OCI-LY1 (cell line): Measurements from ENCODE around the gene LSS.

Experiments
- H2AFZ ChIP-seq: fragments of 200-600 bp; sonication (generic), shearing (Covaris generic); 2 replicates; pipeline ENCODE4 v1.6.0; 2014; ENCODE audit warnings: antibody characterized with exemption, mild to moderate bottlenecking, low read length
- H3F3A ChIP-seq: fragments of 200-600 bp; sonication (generic), shearing (Covaris generic); 2 replicates; pipeline ENCODE4 v1.6.0; 2014; ENCODE audit warnings: mild to moderate bottlenecking, antibody characterized with exemption, low read length, moderate library complexity; ENCODE audit not compliant: insufficient read depth
- H3K27ac ChIP-seq: fragments of 200-600 bp; sonication (generic); 2 replicates; pipeline ENCODE4 v1.5.1; 2014; ENCODE audit warnings: low read length, mixed run types, mild to moderate bottlenecking, low read depth; ENCODE audit not compliant: poor library complexity, severe bottlenecking
- H3K27me3 ChIP-seq: fragments of 200-600 bp; sonication (generic); 2 replicates; pipeline ENCODE4 v1.6.0; 2014; ENCODE audit warnings: antibody characterized with exemption, mild to moderate bottlenecking, low read length, moderate library complexity; ENCODE audit not compliant: insufficient read depth
- H3K36me3 ChIP-seq: fragments of 200-600 bp; sonication (generic); 2 replicates; pipeline ENCODE4 v1.6.1; 2014; ENCODE audit warnings: mild to moderate bottlenecking, antibody characterized with exemption, low read length, moderate library complexity, mixed read lengths; ENCODE audit not compliant: insufficient read depth
- H3K4me1 ChIP-seq: fragments of 200-600 bp; sonication (generic); 2 replicates; pipeline ENCODE4 v1.5.1; 2014; ENCODE audit warnings: mild to moderate bottlenecking, low read length, moderate library complexity; ENCODE audit not compliant: insufficient read depth, severe bottlenecking
- H3K4me2 ChIP-seq: fragments of 200-600 bp; sonication (generic), shearing (Covaris generic); 2 replicates; pipeline ENCODE4 v1.6.1; 2014; ENCODE audit warnings: low read length
- H3K4me3 ChIP-seq: fragments of 200-600 bp; sonication (generic); 2 replicates; pipeline ENCODE4 v1.5.1; 2014; ENCODE audit warnings: low read length, low read depth, mild to moderate bottlenecking, mixed read lengths; ENCODE audit not compliant: poor library complexity, severe bottlenecking
- H3K79me2 ChIP-seq: fragments of 200-600 bp; shearing (Covaris generic); 2 replicates; pipeline ENCODE4 v1.6.1; 2016; ENCODE audit warnings: mixed run types, low read length, mixed read lengths; ENCODE audit not compliant: insufficient read depth
- H3K9ac ChIP-seq: fragments of 200-600 bp; sonication (generic), shearing (Covaris generic); 2 replicates; pipeline ENCODE4 v1.6.1; 2014; ENCODE audit warnings: mild to moderate bottlenecking, low read length, mixed read lengths
- H3K9me2 ChIP-seq: fragments of 200-600 bp; sonication (generic), shearing (Covaris generic); 2 replicates; pipeline ENCODE4 v1.6.1; 2014; ENCODE audit warnings: low read depth, mild to moderate bottlenecking, low read length, mixed read lengths
- H3K9me3 ChIP-seq: fragments of 200-600 bp; shearing (Covaris generic); 2 replicates; pipeline ENCODE4 v1.6.1; 2014; ENCODE audit warnings: low read length, mixed read lengths
- H4K20me1 ChIP-seq: fragments of 200-600 bp; sonication (generic), shearing (Covaris generic); 2 replicates; pipeline ENCODE4 v1.6.0; 2016; ENCODE audit warnings: mild to moderate bottlenecking, low read length; ENCODE audit not compliant: insufficient read depth
- EZH2 ChIP-seq: fragments of 200-600 bp; sonication (generic), shearing (Covaris generic); IDR thresholded peaks from 2 replicates; pipeline ENCODE4 v1.8.0; 2017; ENCODE audit warnings: borderline replicate concordance, mixed run types, mild to moderate bottlenecking, antibody characterized with exemption, low read length, moderate library complexity, mixed read lengths
- TF ChIP-seq, protein P1 (sequence below): fragments of 200-600 bp; sonication (generic), shearing (Covaris generic); IDR thresholded peaks from 2 replicates; pipeline ENCODE4 v1.5.1; 2017; ENCODE audit warnings: mild to moderate bottlenecking, antibody characterized with exemption, low read length, moderate library complexity, mixed read lengths

The LSS gene

DNA sequence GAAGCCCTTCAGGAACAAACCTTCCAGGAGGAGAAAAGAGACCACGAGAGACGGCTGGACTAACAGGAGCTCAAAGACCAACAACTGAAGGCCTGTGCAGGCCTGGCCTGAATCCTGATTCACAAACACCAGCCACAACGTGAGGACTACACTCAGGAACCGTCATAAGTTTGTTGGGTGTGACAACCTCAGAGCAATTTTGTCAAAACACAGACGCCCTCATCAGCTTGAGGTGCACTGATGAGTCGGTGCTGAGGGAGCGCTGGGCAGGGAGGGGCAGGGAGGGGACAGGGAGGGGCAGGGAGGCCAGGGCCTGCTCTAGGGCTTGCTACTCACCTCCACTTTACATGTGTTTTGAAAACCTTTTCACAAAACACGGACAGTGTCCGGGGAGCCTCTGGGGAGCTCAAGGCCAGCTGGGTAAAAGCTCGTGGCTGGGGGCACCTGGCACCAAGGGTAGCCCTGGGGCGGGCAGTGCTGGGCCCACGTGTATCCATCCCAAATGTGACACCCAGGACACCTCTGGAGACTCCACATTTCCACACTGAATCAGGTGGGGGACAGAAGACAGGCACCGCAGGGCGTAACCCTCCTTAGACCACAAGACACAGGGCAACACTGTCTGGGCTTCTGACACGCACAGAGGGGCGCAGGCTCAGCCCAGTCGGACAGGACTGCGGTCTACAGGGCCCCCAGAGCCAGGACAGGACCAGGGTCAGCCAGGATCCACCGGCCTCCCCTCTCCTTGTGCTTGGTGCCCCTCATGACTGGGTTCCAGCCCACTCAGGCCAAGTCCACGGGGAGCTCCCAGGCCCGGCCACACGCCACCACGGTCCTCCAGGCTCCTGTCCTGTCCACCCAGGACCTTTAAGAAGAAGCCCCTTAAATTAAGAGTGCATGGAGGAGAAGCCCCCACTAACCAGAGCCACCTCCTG, 16.5 kb downstream of the LSS start:
- no peaks in the 10 kb centered on the region for H3K4me1 ChIP-seq
- H3K27ac ChIP-seq, result no peak overlapping the region
- TF ChIP-seq, protein P1, sequence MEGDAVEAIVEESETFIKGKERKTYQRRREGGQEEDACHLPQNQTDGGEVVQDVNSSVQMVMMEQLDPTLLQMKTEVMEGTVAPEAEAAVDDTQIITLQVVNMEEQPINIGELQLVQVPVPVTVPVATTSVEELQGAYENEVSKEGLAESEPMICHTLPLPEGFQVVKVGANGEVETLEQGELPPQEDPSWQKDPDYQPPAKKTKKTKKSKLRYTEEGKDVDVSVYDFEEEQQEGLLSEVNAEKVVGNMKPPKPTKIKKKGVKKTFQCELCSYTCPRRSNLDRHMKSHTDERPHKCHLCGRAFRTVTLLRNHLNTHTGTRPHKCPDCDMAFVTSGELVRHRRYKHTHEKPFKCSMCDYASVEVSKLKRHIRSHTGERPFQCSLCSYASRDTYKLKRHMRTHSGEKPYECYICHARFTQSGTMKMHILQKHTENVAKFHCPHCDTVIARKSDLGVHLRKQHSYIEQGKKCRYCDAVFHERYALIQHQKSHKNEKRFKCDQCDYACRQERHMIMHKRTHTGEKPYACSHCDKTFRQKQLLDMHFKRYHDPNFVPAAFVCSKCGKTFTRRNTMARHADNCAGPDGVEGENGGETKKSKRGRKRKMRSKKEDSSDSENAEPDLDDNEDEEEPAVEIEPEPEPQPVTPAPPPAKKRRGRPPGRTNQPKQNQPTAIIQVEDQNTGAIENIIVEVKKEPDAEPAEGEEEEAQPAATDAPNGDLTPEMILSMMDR, result no peak
- TF ChIP-seq EZH2, result no peak
- H3K9me2 ChIP-seq, result no peaks in the 10 kb centered on the region
- no peak overlapping the region for H3K4me3 ChIP-seq
- peaks cover 71% of the 10 kb centered on the region for H3K36me3 ChIP-seq
- no peaks in the 10 kb centered on the region for H3K79me2 ChIP-seq
- H3K9me3 ChIP-seq, result no peaks in the 10 kb centered on the region
- H3F3A ChIP-seq, result no peaks in the 10 kb centered on the region
- H3K27me3 ChIP-seq, result no peaks in the 10 kb centered on the region
- no peak overlapping the region for H2AFZ ChIP-seq
- no peak overlapping the region for H3K9ac ChIP-seq
- H4K20me1 ChIP-seq, result no peaks in the 10 kb centered on the region
- no peak overlapping the region for H3K4me2 ChIP-seq

DNA sequence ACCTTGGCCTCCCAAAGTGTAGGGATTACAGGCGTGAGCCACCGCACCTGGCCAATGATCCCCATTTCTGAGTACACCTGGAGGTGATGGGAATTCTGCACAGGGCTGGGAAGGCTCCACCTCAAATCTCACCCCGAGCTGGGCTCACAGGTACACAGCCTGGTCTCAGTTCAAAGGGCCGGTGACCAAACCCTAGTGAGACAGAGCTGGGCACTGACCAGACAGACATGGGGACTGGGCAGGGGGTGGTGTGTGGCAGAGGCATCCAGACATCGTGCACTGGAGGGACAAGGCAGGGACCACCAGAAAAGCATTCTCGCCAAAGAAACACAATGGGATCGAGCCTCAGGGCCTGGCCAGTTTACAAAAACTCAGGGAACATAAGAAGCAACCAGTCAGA, 17.2 kb downstream of the LSS start:
- Histone ChIP-seq H3F3A (no peaks in the 10 kb centered on the region), H4K20me1 (no peaks in the 10 kb centered on the region), H3K27me3 (no peaks in the 10 kb centered on the region), H3K4me1 (no peaks in the 10 kb centered on the region), H3K4me3 (no peak overlapping the region), H3K27ac (no peak overlapping the region), H3K9me2 (no peaks in the 10 kb centered on the region), H3K4me2 (no peak overlapping the region), H3K9me3 (no peaks in the 10 kb centered on the region), H3K9ac (no peak overlapping the region), H3K79me2 (no peaks in the 10 kb centered on the region), H3K36me3 (peaks cover 73% of the 10 kb centered on the region), H2AFZ (no peak overlapping the region)
- TF ChIP-seq EZH2, result no peak
- TF ChIP-seq, protein P1, result no peak

DNA sequence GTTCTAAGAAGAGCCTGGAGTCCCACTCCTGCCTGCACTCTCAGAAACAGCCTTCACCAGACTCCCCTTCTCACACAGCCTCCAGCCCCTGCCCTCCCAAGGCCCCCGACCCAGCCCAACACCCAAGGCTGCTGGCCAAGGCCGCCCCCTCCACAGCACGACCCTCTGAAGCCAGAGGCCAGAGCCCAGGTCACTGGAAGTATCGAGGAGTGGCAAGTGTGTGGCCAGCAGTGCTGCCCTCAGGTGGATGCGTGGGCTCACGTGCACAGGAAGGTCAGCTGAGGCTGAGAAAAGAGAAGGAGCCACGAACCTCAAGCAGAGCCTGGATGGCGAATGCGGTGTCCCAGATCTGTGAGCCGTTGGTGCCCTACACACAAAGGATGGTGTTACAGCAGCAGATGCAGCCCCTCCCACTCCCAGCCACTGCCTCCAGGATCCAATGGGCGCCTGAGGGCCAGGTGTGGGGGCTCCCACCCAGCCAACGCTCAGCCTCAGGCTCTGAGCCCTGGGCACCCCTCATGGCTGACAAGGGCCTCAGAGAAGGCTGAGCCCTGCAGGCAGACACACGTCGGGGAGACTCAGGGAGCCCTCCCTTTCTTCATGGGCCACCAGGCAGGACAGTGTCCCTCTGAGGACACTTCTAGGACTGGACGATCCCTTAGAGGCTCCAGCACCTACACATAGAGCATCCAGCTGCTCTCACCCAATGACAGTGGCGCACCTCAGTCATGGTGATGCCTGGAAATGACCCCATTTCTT, 18.0 kb downstream of the LSS start:
- H2AFZ ChIP-seq, result no peak overlapping the region
- no peaks in the 10 kb centered on the region for H3K79me2 ChIP-seq
- H3K4me2 ChIP-seq, result no peak overlapping the region
- H3K9me2 ChIP-seq, result no peaks in the 10 kb centered on the region
- no peaks in the 10 kb centered on the region for H3K9me3 ChIP-seq
- no peaks in the 10 kb centered on the region for H4K20me1 ChIP-seq
- no peak overlapping the region for H3K27ac ChIP-seq
- no peak overlapping the region for H3K9ac ChIP-seq
- H3F3A ChIP-seq, result no peaks in the 10 kb centered on the region
- no peaks in the 10 kb centered on the region for H3K27me3 ChIP-seq
- no peaks in the 10 kb centered on the region for H3K4me1 ChIP-seq
- H3K36me3 ChIP-seq, result peaks cover 73% of the 10 kb centered on the region
- H3K4me3 ChIP-seq, result no peak overlapping the region
- TF ChIP-seq EZH2, result no peak
- TF ChIP-seq, protein P1, result no peak
